ENCODE results near the gene NUMB. TPM values are rescaled to one million over a fixed set of nuclear protein-coding genes. Genes with fewer than 3 reads are reported as not detected.

The NUMB gene
- total RNA-seq, 1 experiment from 2014 or later = 22.2 TPM

- DNase-seq = no peak
- Histone ChIP-seq H3F3A (ENCODE audit: low read length, unreplicated experiment) (no peaks in the 10 kb centered on the region), H3K4me3 (ENCODE audit: low read length) (no peak overlapping the region), H3K27ac (ENCODE audit: low read length) (no peak overlapping the region), H3K79me2 (ENCODE audit: low read length) (no peaks in the 10 kb centered on the region), H3K4me2 (ENCODE audit: low read length) (no peak overlapping the region), H3K36me3 (ENCODE audit: low read depth, low read length) (no peaks in the 10 kb centered on the region), H3K4me1 (ENCODE audit: insufficient read depth, low read length) (peaks cover 6% of the 10 kb centered on the region; the same call in 1 of the 2 replicates), H2AFZ (ENCODE audit: low read length) (no peak overlapping the region), H4K20me1 (ENCODE audit: low read length) (no peaks in the 10 kb centered on the region), H3K9me3 (ENCODE audit: low read length) (no peaks in the 10 kb centered on the region), H3K9me2 (replicated peaks; ENCODE audit: low read length) (no peaks in the 10 kb centered on the region), H3K27me3 (ENCODE audit: low read length) (no peaks in the 10 kb centered on the region), H3K9ac (ENCODE audit: low read length) (no peak overlapping the region)
- BruUV-seq (replicated peaks) = no TSS peak
- intact Hi-C loops (cut with micrococcal nuclease) = no loop called here
- ChIA-PET CTCF (interaction anchor here (0.6 kb wide), 1 partner anchor 33 kb away, joined by 3 read pairs; no protein-coding TSS in a partner anchor), POLR2A (ENCODE audit: unreplicated experiment) (no interaction called here)
- no peak for ATAC-seq
- TF ChIP-seq EZH2 (IDR thresholded peaks at IDR 0.05; ENCODE audit: low read length, unreplicated experiment) (no peak), EZH2phosphoT487 (IDR thresholded peaks at IDR 0.05; ENCODE audit: borderline replicate concordance, low read length) (no peak), CTCF (conservative IDR thresholded peaks at IDR 0.05; ENCODE audit: low read depth, low read length) (no peak)
Observed at GRCh38 chr14:73251516-73252215, 206.7 kb downstream of the NUMB start.

GRCh38 chr14:73250781-73251500 is 207.4 kb downstream of the NUMB start:
- H3K4me3 ChIP-seq (ENCODE audit: low read length) = no peak overlapping the region
- CTCF ChIA-PET = no interaction called here
- TF ChIP-seq EZH2phosphoT487 (IDR thresholded peaks at IDR 0.05; ENCODE audit: borderline replicate concordance, low read length) (no peak), CTCF (conservative IDR thresholded peaks at IDR 0.05; ENCODE audit: low read depth, low read length) (no peak), EZH2 (IDR thresholded peaks at IDR 0.05; ENCODE audit: low read length, unreplicated experiment) (no peak)
- DNase-seq (no peak), ATAC-seq (no peak)
- no peaks in the 10 kb centered on the region for H3K9me3 ChIP-seq (ENCODE audit: low read length)
- no peaks in the 10 kb centered on the region for H3K79me2 ChIP-seq (ENCODE audit: low read length)
- POLR2A ChIA-PET (ENCODE audit: unreplicated experiment) = no interaction called here
- intact Hi-C loops (cut with micrococcal nuclease) = no loop called here
- H2AFZ ChIP-seq (ENCODE audit: low read length) = no peak overlapping the region
- no peak overlapping the region for H3K4me2 ChIP-seq (ENCODE audit: low read length)
- H3K27me3 ChIP-seq (ENCODE audit: low read length) = no peaks in the 10 kb centered on the region
- BruUV-seq (replicated peaks) = no TSS peak
- H3F3A ChIP-seq (ENCODE audit: low read length, unreplicated experiment) = no peaks in the 10 kb centered on the region
- no peaks in the 10 kb centered on the region for H4K20me1 ChIP-seq (ENCODE audit: low read length)
- H3K27ac ChIP-seq (ENCODE audit: low read length) = no peak overlapping the region
- no peaks in the 10 kb centered on the region for H3K36me3 ChIP-seq (ENCODE audit: low read depth, low read length)
- H3K9me2 ChIP-seq (replicated peaks; ENCODE audit: low read length) = no peaks in the 10 kb centered on the region
- no peak overlapping the region for H3K9ac ChIP-seq (ENCODE audit: low read length)
- peaks cover 6% of the 10 kb centered on the region; the same call in 1 of the 2 replicates for H3K4me1 ChIP-seq (ENCODE audit: insufficient read depth, low read length)

GRCh38 chr14:73250317-73250713 is 208.0 kb downstream of the NUMB start:
- Histone ChIP-seq H4K20me1 (ENCODE audit: low read length) (no peaks in the 10 kb centered on the region), H3K36me3 (ENCODE audit: low read depth, low read length) (no peaks in the 10 kb centered on the region), H3K4me3 (ENCODE audit: low read length) (no peak overlapping the region), H3K27ac (ENCODE audit: low read length) (no peak overlapping the region), H3F3A (ENCODE audit: low read length, unreplicated experiment) (no peaks in the 10 kb centered on the region), H3K4me2 (ENCODE audit: low read length) (no peak overlapping the region), H3K9ac (ENCODE audit: low read length) (no peak overlapping the region), H3K4me1 (ENCODE audit: insufficient read depth, low read length) (peaks cover 6% of the 10 kb centered on the region; the same call in 1 of the 2 replicates), H3K9me2 (replicated peaks; ENCODE audit: low read length) (no peaks in the 10 kb centered on the region), H3K9me3 (ENCODE audit: low read length) (no peaks in the 10 kb centered on the region), H2AFZ (ENCODE audit: low read length) (no peak overlapping the region), H3K79me2 (ENCODE audit: low read length) (no peaks in the 10 kb centered on the region), H3K27me3 (ENCODE audit: low read length) (no peaks in the 10 kb centered on the region)
- ChIA-PET POLR2A (ENCODE audit: unreplicated experiment) (no interaction called here), CTCF (no interaction called here)
- ATAC-seq (no peak), DNase-seq (no peak)
- no TSS peak for BruUV-seq (replicated peaks)
- TF ChIP-seq EZH2phosphoT487 (IDR thresholded peaks at IDR 0.05; ENCODE audit: borderline replicate concordance, low read length) = no peak
- no peak for TF ChIP-seq CTCF (conservative IDR thresholded peaks at IDR 0.05; ENCODE audit: low read depth, low read length)
- no peak for TF ChIP-seq EZH2 (IDR thresholded peaks at IDR 0.05; ENCODE audit: low read length, unreplicated experiment)
- intact Hi-C loops (cut with micrococcal nuclease) = no loop called here
